Stimulated activated CD8-positive, alpha-beta memory T cell treated with anti-CD3 and anti-CD28 coated beads, Interleukin-4, amount 100 ng/mL, for 4 hours (primary cell): Measurements from ENCODE around the gene BAAT.

Source experiments
- DNase-seq, 2 donors: peaks; one replicate each; pipeline ENCODE4 v3.0.0-alpha.2; 2020; ENCODE audit warnings: low read depth in 2 of 2, low spot score in 1 of 2

BAAT gene

DNA sequence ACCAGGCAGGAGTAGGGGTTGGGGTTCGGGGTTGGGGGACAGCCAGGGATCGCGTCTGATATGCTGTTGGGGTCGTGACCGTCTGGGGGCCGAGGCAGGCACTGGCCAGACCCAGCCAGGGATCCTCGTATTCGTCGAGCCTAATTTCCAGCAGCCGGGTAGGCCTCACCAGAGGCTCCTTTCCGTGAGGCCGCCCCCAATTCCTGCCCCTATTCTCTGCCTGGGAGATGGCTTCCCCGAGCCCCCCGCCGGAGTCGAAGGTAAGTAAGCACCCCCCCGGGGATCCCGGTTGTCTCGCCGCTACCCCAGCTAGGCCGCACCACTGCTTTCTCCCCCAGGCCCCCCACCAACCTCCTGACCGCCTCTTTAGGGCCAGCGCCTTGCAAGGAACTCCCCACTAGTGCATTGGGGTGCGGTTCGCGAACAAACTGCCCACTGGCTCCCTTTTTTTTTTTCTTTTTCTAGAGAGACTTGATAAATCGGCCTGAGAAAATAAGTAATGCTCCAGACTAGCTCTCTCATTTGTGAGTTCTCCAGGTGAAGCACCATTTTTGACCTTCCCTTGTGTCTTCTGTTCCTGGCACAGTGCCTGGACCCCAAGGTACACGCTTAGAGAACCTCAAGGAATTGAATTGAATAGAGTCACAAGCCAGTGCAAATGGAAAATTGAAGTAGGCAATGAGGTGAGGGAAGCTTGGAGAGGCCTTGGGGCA, 14.3 kb upstream of the BAAT start:
- DNase-seq, result no peak

DNA sequence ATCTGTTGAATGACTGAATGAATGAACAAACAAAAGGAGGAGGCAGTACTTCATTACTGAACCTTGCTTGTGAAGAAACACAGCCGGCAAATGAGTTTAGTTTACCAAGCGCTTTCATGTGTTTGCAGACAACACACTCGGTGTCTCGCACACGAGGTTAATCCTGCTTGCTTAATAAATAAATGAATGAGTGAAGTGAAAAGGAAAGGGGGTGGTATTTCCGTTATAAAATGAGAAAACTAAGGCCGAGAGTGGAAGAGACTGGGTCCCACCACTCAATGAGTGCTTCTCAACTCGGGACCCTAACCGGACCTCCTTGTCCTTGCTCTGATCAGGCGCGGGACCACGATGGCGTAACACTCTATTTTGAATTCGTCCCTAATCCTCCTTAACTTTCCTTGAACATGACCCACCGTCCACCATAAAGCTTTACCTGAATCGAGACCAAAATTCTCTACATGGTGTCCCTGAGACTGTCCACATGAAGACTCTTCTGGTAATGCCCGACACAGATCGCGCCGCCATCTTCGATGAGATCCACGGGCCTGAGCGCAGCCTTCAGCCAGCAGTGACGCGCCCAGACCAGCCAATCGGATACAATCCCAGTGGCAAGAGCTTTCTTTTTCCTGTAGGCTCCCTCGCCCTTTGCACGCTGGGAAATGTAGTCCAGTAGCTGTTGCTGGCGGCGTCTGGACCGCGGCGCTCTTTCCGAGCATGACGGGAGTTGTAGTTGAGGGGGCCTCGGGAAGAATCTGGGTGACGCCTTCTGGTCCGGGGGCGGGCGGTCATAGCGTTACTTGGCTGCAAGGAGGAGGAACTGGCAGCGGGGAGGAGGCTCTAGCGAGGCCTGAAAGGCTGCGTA, 13.5 kb upstream of the BAAT start, which contains the start of the genes MRPL50 and ZNF189:
Gene MRPL50, minus strand, starts transcription at position 551 of the 862 bp plus-strand sequence. Its CDS starts 26 bp downstream, at position 525.
Gene ZNF189, plus strand, starts transcription at position 784 of the 862 bp plus-strand sequence. CDS start 306 bp downstream, outside the sequence.
- peak; percentile 91 to 95 for DNase-seq

DNA sequence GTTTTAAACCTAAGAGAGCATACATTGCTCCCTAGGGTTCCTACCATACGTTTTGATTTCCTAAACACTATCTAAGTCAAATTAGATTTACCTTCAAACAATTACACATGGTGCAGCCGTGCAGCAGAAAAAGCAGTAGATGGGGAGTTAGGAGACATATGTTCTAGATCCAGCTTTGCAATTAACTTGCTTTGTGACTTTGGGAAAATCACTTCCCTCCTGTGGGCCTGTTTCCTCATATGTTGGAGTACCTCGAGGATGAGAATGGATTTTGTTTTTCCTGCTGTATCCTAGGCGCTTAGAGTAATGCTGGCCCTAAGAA, 12.9 kb upstream of the BAAT start:
- no peak for DNase-seq

GRCh38 chr9:101394687-101395086, 9.9 kb upstream of the BAAT start:
- no peak for DNase-seq

- DNase-seq, result no peak
Observed at GRCh38 chr9:101393135-101393534, 8.3 kb upstream of the BAAT start.

- DNase-seq, result no peak
Observed at GRCh38 chr9:101388507-101388993, 3.7 kb upstream of the BAAT start.

GRCh38 chr9:101387871-101388506, 3.2 kb upstream of the BAAT start:
- no peak for DNase-seq

GRCh38 chr9:101383361-101383760, 1.4 kb downstream of the BAAT start:
- no peak for DNase-seq

DNA sequence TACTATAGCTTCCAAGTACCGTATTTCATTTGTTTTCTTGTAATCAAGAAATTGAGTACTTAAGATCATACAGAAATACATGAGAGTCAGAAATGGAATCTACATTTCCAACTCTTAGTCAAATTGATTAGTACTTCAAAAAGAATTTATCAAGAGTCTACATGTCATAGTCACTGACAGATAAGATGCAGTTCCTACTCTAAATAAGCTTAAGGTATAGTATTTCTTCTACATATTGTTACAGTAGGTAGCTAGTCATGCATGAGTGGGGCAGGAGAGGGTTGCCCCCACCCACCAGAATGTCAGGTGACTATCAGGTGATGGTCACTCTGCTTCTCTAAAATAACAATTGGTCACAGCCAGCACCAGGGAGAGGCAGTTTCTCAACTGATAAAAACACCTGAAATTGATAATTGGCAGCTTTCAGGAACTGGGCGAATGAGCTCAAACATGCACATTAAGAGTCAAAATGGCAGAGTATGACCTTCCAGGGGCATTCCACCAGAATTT, 2.9 kb downstream of the BAAT start:
- DNase-seq, result no peak

- no peak for DNase-seq
Observed at GRCh38 chr9:101381118-101381517, 3.7 kb downstream of the BAAT start.

DNA sequence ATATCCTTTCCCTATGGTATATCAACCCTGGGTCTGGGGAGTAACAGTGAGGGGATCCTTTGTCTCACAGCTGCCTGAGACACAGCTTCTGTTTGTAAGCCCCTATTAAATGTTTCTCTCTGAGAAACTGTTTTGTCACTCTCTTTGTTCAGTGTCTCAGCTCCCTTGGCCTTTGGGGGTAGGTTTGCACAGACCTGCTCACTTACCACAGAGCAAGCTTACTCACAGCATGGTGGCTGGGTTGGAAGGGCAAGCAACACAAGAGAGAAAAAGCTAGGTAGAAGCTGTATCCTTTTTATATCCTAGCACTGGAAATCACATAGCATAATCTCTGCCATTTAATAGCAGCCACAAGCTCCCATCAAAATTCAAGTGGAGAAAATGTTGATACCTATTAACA, 4.5 kb downstream of the BAAT start:
- DNase-seq, result no peak

GRCh38 chr9:101376111-101376848, 8.5 kb downstream of the BAAT start:
- no peak for DNase-seq

DNA sequence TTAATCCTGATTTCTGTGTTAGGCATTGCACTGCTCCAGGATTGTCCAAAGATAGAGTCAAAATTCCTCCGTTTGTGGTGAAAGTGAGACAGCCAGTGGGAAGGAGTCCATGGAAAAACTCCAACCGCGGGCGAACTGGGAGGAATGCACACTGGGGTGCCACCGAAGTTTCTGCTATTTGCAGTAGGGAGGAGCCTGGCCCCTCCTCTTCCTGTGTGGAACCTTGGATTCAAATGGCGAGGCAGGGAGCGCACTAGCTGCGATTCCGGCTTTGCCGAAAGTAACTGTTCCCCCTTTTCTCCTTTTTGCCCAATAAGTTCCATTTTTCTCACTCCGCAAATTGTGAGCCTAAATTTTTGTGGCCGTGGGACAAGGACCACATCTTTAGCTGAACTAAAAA, 9.3 kb downstream of the BAAT start:
- no peak for DNase-seq

- DNase-seq, result no peak
Observed at GRCh38 chr9:101372327-101373118, 12.3 kb downstream of the BAAT start.

- DNase-seq, result no peak
Observed at GRCh38 chr9:101371813-101372212, 13.0 kb downstream of the BAAT start.

DNA sequence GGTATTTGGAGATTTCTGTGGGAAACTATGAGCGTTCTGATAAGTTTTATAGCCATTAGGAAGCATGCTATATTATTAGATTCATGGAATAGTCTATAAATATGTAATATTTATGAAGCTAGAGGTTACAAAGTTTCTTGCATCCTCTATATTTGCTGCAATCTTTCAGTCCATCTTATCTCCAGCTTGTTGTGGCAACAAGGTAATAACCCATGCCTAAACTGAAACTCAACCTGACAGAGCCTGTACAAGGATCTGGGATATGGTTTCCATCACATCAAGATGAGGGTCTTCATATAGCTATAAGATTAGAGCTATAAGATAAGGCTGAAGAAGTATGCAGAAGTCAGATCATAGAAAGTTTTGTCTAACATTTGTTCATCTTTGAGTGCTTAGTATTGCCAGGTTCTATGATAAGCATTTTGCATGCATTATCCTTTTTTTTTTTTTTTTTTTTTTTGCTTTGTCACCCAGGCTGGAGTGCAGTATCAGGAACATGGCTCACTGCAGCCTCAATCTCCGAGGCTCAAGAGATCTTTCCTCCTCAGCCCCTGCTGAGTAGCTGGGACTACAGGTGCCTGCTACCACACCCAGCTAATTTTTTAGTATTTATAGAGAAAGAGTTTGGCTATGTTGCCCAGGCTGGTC, 14.8 kb downstream of the BAAT start:
- DNase-seq, result no peak

- DNase-seq, result no peak
Observed at GRCh38 chr9:101369286-101369685, 15.5 kb downstream of the BAAT start.

DNA sequence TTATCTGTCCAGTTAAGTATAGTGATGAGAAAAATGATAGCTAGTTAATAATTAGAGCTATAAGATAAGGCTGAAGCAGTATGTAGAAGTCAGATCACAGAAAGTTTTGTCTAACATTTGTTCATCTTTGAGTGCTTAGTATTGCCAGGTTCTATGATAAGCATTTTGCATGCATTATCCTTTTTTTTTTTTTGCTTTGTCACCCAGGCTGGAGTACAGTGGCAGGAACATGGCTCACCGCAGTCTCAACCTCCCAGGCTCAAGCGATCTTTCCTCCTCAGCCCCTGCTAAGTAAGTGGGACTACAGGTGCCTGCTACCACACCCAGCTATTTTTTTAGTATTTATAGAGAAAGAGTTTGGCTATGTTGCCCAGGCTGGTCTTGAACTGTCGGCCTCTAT, 17.5 kb downstream of the BAAT start:
- DNase-seq, result no peak

GRCh38 chr9:101366038-101366756, 18.6 kb downstream of the BAAT start:
- DNase-seq, result no peak
